Measurements from ENCODE around the gene MTMR1.

DNA sequence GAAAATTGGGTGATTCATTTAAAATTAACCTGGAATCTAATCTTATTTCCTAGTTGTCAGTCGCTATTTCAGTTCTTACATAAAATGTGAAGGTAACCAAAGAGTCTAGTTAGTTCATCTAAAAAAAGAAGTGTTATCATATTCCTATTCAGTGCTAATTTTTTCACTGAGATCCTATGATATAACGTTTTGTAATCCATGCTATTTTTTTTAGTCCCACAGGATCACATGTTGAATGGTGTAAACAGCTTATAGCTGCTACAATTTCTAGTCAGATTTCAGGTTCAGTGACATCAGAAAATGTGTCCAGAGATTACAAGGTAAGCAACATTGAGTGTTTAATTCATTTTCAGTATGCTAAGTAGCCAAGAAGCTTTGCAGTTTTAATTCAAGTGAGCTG, 5.8 kb downstream of the MTMR1 start:
- TF ChIP-seq GATA2 (IDR thresholded peaks at IDR 0.05; ENCODE audit: low read depth, low read length): no peak
- no peak for TF ChIP-seq GATA3 (IDR thresholded peaks at IDR 0.05; ENCODE audit: low read depth, low read length)

Data from SH-SY5Y (cell line).